IPS-NIHi11 (cell line): ENCODE data around the gene SLC22A23.

Experiments
- DNase-seq: peaks from one replicate; pipeline ENCODE4 v3.0.0; 2012; ENCODE audit warnings: mixed read lengths, low spot score

The SLC22A23 gene

DNA sequence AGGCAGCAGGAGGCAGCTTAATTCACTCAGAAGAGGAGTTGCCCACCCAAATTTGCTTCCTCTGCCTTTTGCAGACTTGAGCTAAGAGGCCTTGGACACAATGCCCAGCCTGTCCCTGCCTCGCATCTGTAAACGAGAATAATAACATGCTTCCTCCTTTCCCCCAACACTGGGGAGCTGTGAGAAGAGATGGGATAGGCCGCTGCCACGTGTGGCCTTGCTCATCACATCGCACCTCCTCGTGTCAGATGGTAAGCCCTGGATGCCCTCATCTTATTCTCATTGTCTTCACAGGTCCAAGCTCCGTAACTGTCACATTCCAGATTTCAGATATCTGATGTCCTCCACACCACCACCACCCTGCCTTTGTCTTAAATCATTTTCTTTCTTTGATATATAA lies 216.3 kb downstream of the SLC22A23 start:
- no peak for DNase-seq

DNA sequence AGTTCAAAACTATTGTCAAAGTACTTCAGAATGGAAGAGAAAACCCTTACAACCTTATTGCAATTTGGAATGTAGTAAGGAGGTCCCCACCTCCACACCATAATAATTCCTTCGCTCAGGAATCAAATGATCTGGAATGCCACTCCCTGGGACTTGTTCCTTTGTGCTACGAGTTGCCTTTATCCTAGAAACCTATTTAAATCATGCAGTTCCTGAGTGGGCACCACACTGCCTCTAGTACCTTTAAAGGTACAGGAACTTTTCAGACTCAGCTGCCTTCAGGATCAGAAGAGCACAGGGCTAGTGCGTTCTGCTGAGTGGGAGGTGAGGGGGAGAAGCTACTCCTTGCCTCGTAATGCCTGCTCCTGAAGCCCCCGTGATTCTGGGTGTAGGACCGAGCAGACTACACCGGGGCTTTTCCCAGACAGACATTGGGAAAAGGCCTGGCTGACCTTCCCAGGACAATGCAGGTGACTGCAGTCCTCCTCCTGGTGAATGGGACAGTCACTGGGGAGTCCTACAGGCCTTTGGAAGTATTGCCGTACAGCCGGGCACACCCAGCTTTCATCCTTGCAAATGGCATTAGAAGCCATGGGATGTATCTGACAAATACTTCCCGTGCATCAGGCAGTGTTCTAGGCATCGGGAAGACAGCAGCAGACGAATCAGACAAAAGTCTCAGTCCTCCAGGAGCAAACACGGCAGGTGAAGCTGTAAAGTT lies 217.6 kb downstream of the SLC22A23 start:
- DNase-seq = peak; percentile 47

DNA sequence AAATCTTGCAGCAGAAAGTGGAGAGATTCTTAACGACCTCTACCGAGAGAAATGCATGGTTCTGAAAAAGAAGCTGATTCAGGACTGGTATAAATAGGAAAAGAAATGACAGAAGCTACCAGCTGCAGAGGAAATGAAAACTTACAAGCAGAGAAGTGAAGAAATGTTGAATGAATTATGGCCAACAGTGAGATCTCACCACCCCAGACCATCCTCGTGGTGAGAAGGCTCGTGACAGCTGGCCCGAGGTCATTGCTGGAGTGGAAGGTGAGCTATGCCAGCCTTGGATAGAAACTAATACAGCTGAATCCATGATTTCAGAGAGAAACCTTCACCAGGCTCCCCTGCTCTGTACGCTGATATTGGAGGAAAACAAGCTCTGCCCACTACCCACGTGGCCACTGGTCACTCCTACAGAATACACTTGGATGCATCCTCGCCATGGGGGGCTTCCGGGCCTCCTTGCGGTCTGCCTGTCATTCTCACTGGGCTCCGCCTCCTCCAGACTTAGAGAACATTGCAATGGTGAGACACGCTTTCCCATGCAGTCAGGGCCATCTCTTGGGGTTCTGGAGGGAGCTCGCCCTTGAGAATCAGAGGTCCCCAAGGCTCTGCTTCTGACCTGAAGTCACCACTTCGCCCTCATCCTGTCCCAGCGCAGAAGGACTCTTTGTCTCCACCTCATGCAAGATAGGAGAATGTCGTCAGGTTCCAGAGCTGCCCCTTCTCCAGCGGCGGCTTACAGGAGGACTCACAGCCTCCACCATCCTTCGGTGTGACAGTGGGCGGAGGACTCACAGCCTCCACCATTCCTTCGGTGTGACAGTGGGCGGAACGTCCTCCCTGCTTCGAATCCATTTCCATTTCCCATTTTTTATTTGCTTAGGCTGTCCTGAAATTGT lies 218.8 kb downstream of the SLC22A23 start:
- DNase-seq = no peak

DNA sequence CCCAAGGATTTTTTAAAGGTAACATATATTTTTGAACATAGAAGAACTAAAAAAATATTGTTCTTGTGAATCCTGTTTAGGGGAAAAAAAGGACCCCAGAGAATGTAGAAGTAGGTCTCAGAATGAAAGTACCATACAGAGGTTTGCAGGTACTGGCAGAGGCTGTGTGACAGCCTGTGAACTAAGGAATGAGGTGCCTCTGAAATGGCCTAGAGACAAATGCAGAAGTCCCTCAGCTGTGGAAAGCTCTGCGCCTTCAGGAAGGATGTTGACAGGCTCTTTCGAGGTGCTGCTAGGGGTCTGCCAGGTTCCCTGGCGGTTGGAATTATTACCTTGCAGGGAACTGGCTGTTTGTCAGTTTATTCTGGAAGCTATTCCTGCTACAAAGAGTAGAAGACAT lies 220.8 kb downstream of the SLC22A23 start:
- no peak for DNase-seq

DNA sequence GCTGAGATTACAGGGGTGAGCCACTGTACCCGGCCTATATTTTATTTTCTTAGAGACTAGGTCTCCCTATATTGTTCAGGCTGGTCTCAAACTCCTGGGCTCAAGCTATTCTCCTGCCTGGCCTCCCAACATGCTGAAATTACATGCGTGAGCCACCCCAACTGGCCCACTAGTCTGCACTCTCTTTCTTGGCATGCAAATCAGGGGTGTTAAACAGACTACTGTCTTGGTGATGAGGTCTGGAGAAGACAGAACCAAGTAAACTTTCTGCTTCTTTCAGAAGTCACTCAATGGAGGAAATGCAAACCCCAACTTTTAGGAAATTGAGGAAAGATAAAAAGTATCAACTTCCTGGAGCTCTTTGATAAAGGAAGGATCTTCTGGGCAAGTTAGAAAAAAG lies 221.4 kb downstream of the SLC22A23 start:
- DNase-seq = no peak

DNA sequence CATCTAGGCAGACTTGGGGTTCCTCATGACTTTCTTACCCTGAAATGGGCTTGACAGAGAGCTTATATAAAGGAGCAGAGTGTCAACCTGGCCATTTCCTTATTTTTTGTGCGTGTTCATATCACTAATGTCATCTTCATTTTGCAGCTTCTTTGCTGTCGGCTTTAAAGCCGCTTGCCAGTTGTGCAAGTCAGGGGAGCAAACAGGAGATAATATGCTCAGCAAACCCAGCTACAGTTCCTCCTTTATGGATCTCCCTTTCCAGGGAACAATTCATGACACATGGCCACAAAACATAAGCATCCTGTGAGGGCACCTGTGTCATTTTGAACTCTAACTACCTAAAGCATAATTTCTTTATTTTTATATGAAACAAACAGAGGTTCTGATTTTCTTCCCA lies 222.9 kb downstream of the SLC22A23 start:
- no peak for DNase-seq

DNA sequence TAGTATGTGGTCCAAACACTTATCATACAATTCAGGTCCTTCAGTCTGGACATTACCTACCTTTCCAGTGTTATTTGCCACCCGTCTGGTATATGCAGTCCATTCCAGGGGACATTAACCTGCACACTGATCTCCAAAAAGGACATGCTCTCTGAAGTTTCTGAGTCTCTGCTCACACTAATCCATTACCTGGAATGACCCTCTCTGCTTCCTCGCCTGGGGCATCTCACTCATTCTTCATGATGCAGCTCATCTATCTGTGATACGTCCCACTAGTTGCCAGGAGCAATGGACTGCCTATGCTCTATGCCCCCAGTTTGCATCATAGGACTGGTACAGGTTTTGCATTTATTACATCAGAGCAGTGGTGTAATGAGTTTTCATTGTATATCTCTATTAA lies 223.5 kb downstream of the SLC22A23 start:
- no peak for DNase-seq

DNA sequence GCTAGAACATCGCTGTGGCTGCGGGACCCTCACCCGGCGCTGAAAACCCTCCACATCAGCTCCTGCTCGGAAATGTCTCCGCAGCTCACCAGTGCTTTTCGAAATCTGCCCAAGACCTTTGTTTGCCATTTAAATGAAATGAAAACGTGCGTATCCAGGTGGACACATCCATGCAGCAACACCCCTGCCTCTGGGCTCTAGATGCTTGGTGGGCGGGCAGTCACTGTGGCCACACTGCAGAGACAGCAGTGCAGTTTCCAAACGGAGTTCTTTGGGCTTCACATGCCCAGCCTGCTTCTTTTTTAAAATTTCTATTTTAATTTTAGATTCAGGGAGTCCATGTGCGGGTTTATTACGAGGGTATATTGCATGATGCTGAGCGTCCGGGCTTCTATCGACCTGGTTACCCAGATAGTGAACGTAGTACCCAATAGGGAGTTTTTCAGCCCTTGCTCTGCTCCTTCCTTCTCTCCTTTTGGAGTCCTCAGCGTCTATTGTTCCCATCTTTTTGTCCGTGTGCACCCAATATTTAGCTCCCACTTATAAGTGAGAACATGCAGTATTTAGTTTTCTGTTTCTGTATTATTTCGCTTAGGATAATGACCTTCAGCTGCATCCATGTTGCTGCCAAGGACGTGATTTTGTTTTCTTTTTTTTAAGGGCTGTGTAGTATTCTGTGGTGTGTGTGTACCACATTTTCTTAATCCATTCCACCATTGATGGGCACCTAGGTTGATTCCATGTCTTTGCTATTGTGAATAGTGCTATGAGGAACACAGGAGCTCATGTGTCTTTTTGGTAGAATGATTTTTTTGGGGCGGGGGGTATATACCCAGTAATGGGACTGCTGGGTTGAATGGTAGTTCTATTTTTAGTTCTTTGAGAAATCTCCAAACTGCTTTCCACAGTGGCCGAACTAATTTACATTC lies 224.6 kb downstream of the SLC22A23 start:
- DNase-seq = no peak

DNA sequence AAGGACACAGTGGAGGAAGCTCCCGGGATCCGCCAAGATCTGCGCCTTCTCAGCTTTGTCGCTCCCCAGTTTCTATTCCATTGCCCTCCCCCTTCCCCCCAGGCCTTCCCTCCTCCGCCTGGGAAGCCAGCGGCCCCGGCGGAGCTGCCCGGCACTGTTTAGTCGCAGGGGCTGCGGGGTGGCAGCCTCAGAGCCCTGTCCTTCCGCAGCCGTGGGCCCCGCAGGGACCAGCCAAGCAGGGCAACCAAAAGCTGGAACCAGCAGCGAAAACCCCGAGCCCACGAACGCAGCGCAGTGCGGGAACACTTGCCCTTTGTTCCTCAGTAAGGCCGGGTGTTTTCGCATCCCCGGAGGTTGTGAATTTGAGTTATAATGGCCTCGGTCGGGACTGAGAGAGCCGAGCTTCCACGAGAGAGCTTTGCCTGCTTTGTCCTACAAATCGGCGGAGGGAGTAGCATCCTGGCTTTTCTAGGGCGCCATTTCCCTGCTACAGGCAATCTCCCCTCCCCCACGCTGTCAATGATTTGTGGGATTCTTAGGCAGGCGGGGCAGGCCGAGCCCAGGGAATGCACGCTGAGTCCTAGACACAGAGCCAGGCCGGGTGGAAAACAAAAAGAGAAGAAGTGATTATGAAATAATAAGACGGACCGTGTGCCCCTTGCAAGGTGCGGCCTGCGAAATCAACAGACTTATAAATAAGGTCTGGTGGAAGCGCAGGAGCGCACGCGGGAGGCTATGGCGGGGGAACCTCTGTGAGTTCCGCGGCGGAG lies 225.4 kb downstream of the SLC22A23 start:
- DNase-seq = peak; percentile 66

DNA sequence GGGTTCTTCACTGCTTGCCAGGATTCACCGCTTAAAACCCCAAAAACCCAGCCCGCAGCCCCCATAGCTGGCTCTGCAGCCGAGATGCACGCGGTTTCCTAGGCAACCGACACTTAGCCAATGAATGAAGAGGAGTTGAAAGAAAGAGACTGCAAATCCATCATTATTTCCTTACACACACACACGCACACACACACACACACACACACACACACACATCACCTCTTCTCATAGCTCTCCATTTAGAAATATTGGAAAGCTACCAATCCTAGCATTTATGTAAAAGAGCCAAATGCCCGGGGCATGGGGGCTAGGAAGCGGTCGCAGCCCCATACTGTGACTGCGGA lies 226.0 kb downstream of the SLC22A23 start:
- no peak for DNase-seq

DNA sequence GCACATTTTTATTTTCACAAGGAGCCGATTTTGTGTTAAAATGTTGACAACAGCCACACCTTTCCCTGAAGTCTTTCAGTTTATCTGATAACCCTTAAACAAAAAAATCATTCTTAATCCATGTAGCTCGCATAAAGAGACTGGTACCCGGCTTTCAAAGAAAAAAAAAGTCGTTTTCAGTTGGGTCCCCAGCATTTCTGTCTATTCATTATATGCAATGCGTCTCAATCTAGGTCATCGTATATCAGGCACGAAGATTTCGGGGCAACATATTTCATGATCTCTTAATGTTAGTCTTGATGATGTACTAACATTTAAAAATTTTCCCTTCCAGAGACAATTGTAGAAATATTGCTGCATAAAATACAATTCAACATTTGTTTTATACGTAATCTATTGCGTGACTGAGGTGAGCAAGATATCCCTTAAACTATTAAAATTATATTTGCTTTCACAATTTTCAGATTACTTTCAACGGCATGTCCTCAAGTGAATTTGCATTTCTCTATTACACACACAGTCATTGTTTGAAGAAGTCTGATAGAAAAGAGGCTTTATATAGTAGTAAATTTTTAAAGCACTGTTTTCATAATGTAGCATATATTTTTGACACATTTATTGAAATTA lies 226.5 kb downstream of the SLC22A23 start:
- DNase-seq = no peak

DNA sequence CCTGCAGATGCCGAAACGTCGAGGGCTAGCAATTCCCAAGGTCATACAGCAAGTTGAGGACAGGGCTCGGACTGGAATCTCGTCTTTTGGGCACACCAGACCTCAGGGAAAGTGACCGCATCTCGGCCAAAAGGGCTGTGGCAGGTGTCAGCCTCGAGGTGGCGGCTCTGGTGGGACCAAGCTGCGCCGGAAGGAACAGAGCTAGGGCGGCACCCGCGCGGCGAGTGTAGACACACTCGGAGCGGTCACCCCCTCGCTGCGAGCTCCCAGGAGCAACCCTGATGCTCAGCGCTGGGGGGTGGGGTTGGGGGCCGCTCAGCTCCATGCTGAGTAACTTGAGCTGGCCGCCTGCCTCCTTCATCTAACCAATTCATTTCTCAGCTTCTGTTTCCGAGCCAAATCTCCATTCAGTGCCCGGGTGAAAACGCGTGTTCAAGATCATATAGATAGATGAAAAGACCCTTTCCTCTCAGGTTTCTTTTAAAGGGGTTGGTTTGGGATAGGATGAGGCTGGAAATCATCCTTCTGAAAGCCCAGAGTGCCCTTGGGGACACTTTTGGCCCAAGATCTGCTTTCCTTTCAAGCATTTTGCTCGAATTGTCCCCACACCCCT lies 227.2 kb downstream of the SLC22A23 start:
- no peak for DNase-seq

DNA sequence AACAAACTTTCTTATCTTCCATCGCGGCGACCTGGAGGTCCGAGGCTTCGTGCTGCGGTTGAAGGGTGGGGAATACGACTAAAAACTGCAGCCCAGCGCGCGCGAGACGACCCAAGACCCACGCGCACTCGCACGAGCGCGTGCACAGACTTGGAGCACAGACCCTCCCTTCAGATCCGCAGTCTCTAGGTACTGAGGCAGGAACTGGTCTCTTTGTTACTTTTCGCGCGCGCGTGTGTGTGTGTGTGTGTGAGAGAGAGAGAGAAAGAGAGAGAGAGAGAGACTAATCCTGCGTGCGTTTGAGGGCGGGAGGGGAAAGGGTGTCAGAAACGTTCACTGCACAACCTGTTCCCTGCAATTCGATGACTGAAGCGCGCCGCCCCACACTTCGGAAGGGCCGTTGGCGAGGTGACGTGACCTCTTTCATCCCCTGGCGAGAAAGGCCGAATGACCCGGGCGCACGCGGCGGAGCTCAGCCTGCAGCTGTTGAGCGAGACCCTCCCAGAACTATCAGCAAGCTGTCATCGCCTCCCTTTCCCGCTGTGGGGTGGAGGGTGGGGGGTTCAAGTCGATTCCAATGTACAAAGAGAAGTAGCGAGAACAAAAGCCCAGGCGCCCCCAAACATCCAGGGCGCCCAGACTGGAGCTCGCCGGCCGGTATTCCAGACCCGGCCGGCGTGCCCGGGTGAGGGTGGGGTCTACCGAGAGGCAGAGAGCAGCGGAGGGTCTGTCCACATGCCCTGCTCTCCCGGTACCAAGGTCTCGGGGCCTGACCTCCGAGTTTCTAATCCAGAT lies 227.9 kb downstream of the SLC22A23 start:
- no peak for DNase-seq

DNA sequence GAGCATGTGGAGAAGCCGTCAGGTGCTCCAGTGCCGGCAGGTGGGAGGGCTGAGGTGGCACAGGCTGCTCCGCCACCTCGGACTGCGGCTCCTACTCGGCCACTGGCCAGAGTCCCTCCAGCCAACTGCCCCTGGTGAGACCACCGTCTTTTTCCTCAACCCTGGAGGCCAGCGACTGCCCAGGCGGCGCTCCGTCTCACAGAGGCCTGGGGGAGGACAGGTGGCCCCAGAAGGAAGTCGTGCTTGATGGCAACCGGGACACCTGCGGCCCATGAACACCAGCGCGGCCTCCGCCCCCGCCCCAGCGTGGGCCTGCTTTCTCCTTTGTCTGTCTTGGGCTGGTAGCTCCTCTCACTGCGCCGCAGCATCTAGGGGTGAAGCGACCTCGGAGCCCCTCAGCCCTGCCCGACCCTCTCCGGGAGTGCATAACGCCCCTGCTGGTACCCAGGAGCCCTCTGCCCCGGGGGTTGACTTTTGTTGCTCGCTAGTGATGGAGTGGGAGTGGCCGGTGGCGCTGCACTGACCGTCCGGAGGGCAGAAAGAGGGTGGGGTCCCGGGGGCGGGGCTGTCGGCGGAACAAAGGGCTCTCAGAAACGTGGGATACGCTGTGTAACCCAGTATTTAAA lies 228.7 kb downstream of the SLC22A23 start:
- peak; percentile 60 for DNase-seq

DNA sequence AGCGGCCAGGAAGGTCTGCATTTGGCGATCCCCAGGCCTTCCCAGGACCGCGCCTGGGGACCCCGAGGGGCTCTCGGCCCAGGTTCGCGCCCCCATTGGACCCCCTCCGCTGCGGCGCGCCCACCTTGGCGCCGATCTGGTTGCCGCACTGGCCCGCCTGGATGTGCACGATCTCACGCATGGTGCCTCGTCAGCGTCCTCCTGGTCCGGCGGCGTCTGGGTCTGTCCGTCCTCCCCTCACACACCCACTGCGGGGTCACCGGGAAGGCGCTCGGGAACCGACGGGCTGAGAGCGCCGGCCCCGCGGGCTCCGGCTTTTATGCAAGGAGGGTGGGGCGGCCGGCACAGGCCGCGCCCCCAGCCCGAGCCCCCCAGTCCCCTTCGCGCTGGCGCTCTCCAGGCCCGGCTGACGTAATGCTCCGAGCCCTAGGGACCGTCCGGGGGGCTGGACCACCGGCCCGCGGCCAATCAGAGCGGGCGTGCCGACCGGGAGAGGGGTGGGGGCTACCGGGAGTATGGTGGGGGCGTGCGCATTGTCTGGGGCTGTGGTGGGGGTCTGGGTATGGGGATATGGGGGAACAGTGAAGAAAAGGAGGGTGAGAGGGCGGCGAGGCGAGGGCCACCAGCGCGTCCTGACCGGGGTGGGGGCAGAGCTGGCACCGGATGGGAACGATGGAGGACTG lies 229.3 kb downstream of the SLC22A23 start, which contains the start of gene TUBB2B:
TSS of gene TUBB2B (minus strand) at position 291 of the 683 bp plus-strand sequence. CDS start at position 181, 110 bp downstream.
- peak; percentile 94 for DNase-seq

DNA sequence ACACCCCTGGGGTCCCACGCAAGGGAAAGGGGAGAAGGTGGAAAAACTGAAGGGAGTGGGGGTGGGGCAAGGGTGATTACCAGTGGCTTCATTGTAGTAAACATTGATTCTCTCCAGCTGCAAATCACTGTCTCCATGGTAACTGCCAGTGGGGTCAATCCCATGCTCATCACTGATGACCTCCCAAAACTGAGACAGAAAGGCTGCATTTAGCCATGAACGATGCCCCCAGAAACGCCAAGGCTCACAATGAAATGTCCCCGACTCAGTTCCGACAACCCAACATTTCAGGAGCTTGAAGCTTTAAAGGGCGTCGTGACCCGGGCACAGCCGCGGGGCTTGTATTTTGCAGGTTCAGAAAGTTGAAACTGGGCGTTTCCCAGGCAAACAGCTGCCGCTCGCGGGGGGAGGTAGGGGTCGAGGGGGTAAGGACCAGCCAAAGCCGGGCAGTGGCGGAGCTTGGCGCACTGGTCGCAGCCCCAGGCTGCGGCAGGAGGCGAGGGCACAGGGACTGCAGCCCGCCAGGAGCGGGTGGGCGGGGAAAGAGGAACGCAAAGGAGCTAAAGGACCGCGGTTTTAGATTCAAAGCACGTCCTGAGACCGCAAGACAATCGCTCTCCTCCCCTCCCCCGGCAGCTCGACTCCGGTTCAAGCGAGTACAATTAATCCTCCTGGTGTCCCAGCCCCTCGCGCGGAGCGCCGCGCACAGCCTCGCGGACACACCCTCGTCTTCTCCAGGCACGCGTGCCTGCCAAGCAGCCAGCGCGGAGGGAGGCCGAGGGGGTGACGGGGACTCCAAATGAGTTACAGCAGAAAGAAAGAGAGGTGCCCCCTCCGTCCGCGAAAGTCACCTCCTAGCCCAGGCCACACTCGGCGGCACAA lies 230.1 kb downstream of the SLC22A23 start:
- DNase-seq = peak; percentile 69

DNA sequence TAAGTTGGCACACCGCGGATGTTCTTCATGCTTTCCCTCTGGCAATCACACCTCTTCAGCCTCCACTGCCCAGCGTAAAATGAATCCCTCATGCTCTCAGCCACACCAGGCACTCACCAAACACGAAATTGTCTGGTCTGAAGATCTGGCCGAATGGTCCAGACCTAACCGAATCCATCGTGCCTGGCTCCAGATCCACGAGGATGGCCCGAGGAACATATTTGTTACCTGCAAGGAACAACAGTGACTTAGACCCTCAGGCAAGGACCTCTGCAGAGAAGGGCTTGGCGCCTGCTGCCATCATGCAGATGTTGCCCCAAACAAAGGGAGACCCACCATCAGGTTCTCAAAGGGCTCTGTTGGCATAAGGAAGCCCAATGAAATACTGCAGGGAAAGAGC lies 230.8 kb downstream of the SLC22A23 start:
- no peak for DNase-seq
